A549 treated with CpdA at 1 μM for 4 hours (cell line): ENCODE results near the gene RC3H2. TPM values are rescaled to one million over a fixed set of nuclear protein-coding genes. Genes with fewer than 3 reads are reported as not detected.

Experiments
- total RNA-seq: library from RNA; stranded (reverse); fragments of 200-300 nt; extraction: Qiagen RNA extraction; gene quantifications from 5 replicates; pipeline ENCODE4 v1.2.3, GENCODE V29; 2022; ENCODE audit warnings: low read depth

RC3H2 gene, protein sequence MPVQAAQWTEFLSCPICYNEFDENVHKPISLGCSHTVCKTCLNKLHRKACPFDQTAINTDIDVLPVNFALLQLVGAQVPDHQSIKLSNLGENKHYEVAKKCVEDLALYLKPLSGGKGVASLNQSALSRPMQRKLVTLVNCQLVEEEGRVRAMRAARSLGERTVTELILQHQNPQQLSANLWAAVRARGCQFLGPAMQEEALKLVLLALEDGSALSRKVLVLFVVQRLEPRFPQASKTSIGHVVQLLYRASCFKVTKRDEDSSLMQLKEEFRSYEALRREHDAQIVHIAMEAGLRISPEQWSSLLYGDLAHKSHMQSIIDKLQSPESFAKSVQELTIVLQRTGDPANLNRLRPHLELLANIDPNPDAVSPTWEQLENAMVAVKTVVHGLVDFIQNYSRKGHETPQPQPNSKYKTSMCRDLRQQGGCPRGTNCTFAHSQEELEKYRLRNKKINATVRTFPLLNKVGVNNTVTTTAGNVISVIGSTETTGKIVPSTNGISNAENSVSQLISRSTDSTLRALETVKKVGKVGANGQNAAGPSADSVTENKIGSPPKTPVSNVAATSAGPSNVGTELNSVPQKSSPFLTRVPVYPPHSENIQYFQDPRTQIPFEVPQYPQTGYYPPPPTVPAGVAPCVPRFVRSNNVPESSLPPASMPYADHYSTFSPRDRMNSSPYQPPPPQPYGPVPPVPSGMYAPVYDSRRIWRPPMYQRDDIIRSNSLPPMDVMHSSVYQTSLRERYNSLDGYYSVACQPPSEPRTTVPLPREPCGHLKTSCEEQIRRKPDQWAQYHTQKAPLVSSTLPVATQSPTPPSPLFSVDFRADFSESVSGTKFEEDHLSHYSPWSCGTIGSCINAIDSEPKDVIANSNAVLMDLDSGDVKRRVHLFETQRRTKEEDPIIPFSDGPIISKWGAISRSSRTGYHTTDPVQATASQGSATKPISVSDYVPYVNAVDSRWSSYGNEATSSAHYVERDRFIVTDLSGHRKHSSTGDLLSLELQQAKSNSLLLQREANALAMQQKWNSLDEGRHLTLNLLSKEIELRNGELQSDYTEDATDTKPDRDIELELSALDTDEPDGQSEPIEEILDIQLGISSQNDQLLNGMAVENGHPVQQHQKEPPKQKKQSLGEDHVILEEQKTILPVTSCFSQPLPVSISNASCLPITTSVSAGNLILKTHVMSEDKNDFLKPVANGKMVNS
- total RNA-seq = 13.9 to 23.4 TPM (median 20.3 TPM) in 5 replicates

DNA sequence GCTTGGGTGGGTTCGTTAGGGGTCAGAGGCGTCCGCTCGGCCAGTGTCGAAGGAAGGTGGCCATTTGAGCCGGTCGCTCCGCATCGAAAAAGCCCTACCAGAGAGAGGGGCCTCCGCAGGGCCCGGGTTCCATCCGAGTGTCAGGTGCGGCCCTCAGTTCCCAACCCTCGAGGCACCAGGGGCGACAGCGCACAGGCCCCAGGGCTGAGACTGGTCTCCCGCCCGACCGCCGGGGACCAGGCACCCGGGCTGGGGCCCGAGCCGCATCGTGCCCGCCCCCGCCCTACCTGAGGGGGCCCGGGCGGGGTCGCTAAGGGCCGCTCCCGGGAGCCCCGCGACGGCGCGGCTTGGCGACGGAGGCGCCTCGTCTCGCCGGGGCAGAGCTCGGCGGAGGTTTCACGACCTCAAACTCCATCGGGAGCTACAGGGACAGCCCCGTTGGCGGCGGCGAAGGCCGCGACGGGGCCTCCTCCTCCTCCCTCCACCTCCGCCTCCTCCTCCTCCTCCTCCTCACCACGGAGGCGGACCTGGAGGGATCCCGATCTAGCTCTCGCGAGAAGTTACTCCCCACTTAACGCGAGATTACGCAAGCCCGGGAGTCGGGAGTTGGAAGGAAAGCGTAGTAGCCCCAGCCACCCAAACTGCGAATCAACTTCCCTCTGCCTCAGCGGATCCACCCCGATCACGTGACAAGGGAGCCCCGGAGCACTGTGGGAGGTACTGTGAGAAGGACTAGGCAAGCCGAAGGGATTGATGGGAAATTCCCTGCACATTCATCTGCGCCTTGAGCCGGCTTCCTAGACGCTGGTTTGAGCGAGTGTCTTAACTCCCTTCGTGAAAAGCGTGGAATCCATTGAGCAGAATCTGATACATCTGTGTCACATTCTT, at the start of gene RC3H2:
RC3H2 (minus strand) TSS at position 537 of the 888 bp plus-strand sequence. CDS start 7,850 bp downstream, outside the sequence.

DNA sequence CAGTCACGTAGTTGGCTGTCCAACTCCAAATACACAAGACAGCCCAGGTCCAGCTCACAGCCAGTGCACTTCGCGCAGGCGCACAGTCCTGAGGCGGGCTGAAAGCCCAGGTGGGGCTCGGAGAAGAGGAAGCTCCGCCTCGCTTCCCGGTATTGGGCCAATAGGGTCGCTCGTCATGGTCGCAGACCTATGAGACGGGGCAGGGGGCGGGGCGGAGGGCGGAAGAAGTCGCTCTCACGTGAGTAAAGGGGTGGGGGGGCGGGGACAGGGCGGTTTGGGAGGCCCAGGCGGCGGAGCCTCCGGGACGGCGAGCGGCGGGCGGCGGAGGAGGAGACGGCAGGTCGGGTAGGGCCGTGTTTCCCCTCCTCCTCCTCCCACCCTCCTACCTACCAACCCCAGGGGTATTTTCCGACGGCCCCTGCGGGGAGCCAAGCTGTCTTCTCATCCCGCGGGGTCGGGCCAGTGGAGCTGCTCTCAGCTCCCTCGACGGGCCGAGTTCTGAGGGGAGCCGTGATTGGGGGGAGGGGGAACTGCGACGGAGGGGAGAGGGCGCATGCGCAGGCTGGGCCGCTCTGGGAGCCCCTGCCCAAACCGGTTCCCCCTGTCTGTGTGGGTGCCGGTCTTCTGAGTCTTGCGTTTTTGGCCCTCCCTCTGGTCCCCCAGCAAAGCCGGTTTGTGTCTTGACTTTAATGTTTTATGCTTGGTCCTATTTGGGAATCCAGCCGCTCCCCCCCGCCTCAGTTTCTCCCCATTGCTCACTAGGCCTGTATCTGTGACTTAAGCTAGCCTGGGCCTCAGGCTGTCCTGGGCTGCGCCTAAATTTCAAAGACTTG, 35.8 kb upstream of the RC3H2 start, which contains the start of gene RABGAP1:
RABGAP1 (plus strand) TSS at position 272 of the 833 bp plus-strand sequence. CDS start 16,040 bp downstream, outside the sequence.

DNA sequence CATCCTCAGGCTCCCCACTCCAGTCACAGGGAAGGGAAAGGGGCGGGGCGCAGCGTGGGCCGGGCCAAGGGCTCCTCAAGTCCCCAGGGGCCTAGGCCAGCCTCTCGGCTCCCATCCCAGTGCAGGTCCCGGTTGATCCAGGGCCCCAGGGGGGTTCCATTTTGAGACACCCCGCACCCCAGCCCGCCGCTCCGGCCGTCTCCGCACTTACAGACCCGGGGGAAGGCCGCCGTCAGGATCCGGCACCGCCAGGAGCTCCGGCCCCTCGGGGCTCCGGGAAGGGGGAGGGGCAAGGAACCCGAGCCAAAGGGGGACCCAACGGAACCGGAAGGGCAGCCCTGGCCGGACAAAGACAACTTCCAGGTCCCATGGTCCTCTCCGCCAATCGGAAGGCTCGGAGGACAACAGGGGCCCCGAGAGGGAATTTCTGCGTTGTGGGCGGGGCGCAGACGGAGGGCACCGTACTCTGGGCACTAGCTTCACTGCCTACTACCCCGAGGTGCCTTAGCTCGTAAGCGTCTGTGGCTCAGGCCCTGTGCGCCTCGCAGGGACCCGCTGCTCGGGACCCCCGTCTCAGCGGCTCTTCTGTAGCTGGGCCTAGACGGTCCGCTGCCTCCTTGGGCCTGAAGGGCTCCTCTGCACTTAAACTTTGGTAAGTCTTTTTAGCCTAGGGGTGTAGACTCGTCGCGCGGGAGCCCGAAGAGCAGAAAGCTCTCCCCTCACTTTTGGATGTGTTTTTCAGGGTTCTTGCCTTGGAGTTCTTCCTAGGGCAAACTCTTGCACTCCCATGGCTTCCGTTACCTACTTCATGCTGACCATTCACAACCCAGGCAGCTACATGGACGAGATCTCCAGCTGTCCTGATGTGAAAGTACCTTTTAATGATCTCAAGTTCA, 26.3 kb upstream of the RC3H2 start, which contains the start of gene ZBTB26:
ZBTB26 (minus strand) TSS at position 287 of the 896 bp plus-strand sequence. CDS start 11,578 bp downstream, outside the sequence.

DNA sequence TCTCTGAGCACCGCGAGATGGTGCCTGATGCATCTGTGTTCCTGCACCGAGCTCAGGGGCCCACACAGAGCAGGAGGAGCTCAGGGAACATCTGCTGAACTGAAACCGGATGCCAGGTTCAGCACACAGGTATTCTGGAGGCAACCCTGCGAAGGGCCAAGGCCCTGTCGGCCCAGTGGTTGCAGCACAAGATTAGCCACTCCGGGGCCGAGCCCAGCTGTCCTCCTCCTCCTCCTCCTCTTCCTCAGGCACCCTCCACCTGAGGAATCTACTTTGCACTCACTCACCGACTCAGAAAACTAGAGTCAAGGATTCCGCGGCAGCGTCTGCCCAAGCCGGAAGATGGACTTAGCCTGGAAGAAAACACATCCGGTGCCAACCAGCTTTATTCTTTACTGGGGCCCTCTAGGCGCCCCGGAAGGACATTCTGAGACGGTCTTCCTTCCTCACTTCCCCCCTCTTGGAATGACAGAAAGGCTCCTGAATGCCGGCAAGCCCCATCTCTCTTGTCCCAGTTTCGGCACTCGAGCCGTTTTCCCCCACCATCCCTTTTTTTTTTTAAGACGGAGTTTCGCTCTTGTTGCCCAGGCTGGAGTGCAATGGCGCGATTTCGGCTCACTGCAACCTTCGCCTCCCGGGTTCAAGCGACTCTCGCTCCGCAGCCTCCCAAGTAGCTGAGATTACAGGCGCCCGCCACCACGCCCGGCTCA, 8.0 kb upstream of the RC3H2 start, which contains the start of gene ZBTB6:
ZBTB6 (minus strand) TSS at position 360 of the 710 bp plus-strand sequence. CDS start 1,251 bp downstream, outside the sequence.

DNA sequence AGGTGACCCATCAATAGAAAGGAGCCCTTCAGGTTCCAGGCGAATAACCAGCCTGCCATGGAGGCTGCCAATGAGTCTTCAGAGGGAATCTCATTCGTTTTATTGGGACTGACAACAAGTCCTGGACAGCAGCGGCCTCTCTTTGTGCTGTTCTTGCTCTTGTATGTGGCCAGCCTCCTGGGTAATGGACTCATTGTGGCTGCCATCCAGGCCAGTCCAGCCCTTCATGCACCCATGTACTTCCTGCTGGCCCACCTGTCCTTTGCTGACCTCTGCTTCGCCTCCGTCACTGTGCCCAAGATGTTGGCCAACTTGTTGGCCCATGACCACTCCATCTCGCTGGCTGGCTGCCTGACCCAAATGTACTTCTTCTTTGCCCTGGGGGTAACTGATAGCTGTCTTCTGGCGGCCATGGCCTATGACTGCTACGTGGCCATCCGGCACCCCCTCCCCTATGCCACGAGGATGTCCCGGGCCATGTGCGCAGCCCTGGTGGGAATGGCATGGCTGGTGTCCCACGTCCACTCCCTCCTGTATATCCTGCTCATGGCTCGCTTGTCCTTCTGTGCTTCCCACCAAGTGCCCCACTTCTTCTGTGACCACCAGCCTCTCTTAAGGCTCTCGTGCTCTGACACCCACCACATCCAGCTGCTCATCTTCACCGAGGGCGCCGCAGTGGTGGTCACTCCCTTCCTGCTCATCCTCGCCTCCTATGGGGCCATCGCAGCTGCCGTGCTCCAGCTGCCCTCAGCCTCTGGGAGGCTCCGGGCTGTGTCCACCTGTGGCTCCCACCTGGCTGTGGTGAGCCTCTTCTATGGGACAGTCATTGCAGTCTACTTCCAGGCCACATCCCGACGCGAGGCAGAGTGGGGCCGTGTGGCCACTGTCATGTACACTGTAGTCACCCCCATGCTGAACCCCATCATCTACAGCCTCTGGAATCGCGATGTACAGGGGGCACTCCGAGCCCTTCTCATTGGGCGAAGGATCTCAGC, 104.8 kb downstream of the RC3H2 start, which contains the start of gene OR1K1:
OR1K1 (plus strand) TSS at position 58 of the 995 bp plus-strand sequence; CDS start at position 58, 0 bp downstream.

Other genes starting within 250 kb of the RC3H2 start
- not detected in 5 replicates for gene OR1B1, start 247.7 kb downstream of the RC3H2 start, total RNA-seq
- not detected in 5 replicates for gene OR1L1, start 243.6 kb downstream of the RC3H2 start, total RNA-seq
- gene OR1L3, start 230.2 kb downstream of the RC3H2 start, total RNA-seq = not detected in 5 replicates
- gene OR1L4, start 181.4 kb downstream of the RC3H2 start, total RNA-seq = not detected in 5 replicates
- gene OR1L6, start 163.1 kb downstream of the RC3H2 start, total RNA-seq = not detected in 5 replicates
- gene OR5C1, start 116.4 kb downstream of the RC3H2 start, total RNA-seq = not detected in 5 replicates
- not detected in 5 replicates for gene OR1K1, start 105.2 kb downstream of the RC3H2 start, total RNA-seq
- 18.4 to 21.3 TPM (median 18.7 TPM) in 5 replicates for gene PDCL, start 76.8 kb downstream of the RC3H2 start, total RNA-seq
- gene ZBTB6, start 8.0 kb upstream of the RC3H2 start, total RNA-seq = 4.7 to 6.1 TPM (median 5.7 TPM) in 5 replicates
- 1.5 to 2.6 TPM (median 2.1 TPM) in 5 replicates for gene ZBTB26, start 26.2 kb upstream of the RC3H2 start, total RNA-seq
- gene RABGAP1, start 35.7 kb upstream of the RC3H2 start, total RNA-seq = 13.4 to 18.1 TPM (median 14.6 TPM) in 5 replicates
- not detected in 5 replicates for gene GPR21, start 128.3 kb upstream of the RC3H2 start, total RNA-seq